Hematopoietic multipotent progenitor cell treated with erythropoietin and hydrocortisone succinate and interleukin-3 and kit ligand, for 6 days (in vitro differentiated cells): ENCODE measurements around the gene SLC2A5.
A peak's percentile ranks its signal among the peaks of the same experiment; 100 is the strongest.

Source experiments
- DNase-seq: peaks from one replicate; pipeline ENCODE4 v3.0.0-alpha.2; 2015

Gene SLC2A5

DNA sequence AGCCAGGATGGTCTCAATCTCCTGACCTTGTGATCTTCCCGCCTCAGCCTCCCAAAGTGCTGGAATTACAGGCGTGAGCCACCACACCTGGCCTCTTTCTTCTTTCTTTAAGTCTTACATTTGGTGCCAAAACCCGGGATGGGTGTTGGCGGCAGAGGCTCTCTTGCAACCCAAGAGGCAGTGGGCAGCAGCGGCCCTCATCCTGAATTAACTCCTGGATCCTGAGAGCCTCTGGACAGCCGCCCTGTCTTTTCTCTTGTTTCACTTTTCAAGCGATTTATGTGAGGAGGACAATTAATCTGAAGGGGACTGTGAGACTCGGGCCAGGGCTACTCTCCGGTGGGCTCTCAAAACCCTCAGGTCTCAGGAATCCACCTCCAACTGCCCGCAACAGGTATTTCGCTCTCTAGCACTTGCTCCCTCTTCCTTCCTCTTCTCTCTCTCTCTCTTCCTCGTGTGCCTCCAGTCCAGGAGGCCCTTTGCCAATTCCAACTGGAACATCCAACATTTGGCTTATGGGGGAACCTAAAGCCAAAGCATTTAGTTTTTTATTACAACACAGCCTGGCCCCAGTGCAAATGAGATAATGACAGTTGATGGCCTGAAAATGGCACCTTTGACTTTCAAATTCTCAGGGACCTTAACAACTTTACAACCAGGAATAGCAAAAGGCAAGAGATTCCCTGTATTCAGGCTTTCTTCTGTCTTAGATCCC is 18.1 kb upstream of the SLC2A5 start:
- DNase-seq, result no peak

DNA sequence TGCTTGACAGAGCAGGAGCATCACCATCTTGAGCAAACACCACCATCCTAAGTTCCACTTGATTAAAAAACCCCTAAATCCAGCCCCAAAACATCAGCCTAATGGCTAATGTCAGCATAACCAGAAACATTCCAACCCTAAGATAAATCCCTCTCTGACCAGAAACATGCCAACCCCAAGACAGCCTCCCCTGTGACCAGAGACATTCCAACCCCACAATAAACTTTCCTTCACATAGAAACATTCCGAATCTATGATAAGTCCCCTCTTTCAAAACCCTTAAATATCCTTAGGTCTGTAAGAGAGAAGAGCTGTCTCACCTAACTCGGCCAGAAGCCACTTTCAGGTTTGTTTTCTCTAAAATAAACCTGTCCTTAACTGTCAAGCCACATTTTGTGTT is 17.4 kb upstream of the SLC2A5 start:
- DNase-seq, result no peak

DNA sequence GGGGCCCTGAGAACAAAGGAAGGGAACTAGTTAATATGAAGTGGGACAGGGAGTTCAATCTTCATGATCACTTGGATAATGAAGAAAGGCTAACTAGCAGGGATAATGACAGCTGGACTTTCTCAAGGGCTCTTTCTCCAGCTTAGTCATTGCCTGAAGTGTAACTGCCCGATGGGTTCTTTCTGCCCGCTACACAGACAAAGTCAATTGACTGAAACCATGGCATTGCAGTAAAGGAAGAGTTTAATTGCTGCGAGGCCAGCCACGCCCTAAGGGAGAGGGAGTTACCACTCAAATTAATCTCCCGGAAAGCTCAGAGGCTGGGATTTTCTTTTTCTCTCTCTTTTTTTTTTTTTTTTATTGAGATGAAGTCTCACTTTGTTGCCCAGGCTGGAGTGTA is 16.6 kb upstream of the SLC2A5 start:
- no peak for DNase-seq

DNA sequence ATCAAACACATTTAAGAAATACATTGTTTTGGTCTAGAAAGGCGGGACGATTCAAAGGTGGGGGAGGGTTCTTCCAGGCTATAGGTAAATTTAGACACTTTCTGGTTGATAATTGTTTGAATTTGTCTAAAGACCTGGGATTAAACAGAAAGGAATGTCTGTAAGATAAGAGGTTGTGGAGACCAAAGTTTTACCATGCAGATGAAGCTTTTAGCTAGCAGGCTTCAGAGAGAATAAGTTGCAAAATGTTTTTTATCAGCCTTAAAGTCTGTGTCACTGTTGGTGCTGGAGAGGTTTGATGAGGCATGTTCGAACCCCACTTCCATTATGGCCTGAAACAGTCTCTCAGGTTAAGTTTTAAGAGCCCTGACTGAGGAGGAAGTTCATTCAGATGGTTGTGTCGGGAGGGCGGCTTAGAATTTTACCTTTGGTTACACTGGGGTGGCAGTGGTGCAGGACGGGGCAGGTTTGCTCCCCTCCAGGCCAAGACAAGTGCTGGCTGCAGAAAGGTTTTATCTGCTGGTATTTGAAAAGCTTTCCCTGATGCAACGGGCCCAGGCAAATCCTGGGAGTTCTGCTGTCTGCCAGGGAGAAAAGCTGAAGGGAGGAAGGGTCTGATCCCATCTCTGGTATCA is 16.0 kb upstream of the SLC2A5 start:
- DNase-seq, result no peak

DNA sequence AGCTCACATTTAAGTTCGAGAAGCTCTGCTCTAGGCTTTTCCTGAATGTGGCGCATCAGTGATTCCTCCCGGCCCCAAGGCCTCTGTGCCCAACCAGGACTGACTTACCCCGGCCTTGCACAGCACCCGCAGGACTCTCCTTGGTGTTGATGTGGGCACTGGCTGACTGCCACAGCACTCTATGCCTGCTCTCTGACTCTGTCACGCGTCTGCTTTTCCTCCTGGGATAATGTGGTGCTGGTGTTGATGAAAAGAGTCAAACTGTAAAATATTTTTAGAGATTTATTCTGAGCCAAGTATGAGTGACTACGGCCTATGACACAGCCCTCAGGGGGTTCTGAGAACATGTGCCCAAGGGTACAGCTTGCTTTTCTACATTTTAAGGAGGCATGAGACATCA is 15.5 kb upstream of the SLC2A5 start:
- DNase-seq, result no peak

DNA sequence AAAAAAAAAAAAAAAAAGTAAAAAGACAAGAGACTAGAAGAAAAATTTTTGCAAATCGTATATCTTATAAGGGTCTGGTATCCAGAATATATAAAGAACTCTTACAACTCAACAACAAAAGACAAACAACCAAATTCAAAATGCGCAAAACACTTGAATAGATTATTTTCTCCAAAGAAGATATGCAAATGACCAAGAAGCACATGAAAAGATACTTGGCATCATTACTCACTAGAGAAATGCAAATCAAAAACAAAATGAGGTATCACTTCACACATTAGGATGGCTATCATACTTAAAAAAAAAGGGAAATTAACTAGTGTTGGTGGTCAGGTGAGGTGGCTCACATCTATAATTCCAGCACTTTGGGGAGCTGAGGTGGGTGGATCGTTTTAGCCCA is 12.0 kb upstream of the SLC2A5 start:
- DNase-seq, result no peak

DNA sequence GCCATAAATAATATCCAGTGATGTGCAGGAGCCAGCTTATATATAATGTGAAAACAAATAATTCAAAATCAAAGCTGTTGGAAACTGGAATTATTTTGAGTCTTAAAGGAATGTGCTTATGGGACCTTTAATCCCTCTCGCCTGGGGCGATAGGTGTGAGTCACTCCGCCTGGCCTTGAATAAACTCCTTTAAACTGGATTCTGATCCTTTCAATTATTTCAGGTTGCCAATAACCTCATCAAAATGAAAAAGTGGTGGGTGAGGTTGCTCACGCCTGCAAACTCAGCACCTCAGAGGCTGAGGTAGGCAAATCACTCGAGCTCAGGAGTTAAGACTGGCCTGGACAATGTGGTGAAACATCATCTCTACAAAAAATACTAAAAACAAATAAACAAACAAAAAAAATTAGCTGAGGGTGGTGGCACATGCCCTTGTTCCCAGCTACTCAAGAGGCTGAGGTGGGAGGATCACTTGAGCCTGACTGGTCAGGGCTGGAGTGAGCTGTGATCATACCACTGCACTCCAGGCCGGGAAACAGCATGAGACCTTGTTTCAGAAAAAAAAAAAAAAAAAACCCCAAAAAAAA is 11.4 kb upstream of the SLC2A5 start:
- no peak for DNase-seq

DNA sequence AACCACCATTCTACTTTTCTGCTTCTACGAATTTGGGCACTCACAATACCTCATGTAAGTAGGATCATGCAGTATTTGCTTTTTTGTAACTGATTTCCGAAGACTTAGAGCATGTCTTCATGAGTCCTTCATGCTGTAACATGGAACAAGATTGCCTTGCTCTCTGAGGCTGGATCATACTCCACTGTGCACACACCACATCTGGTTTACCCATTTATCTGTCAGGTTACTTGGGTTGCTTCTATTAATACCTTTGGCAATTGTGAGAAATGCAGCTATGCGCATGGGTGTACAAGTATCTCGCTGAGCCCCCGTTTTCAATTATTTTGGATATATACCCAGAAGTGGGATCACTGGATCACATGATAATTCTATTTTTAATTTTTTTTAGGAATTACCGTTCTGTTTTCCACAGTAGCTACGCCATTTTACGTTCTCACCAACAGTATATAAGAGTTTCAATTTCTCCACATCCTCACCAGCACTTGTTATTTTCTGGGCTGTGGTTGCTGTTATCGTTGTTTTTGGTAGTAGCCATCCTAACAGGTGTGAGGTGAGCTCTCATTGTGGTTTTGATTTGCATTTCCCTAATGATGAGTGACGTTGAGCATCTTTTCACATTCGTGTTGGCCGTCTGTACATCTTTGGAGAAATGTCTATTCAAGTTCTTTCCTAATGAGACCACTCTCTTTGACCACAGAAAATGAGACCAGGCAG is 10.7 kb upstream of the SLC2A5 start:
- DNase-seq, result no peak

DNA sequence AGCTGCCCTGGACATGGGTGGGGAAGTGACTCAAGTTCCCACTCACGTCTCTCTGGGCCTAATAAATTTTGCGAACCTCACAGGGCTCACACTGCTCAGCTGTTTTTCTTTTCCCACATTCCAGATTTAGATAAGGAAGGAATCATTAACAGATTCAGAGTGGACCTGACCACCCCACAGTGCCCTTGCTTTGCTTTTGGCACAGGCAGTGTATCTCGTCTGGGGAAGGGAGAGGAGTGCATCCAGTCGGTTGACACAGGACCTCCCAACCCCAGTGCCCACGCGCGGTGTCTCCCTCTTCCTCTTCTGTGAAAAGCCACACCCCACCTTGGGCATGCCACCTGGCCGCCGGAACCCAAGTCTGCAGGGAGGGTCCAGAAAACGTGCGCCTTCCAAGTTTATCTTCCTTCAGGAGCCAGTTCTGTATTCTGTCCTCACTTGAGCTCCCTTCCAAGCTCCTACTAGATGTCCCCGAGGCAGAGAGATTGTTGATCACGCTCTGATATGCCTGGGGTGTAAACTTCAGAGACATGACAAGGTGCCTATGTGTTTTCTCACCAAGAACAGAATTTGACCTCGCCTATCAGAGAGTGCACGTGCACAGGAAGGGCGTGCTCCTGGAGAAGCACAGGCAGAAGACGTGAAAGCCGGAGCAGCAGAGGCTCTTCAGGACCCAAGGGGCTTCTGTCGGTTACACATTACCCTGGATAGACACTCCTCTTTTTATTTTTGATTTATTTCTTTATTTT is 9.5 kb upstream of the SLC2A5 start:
- DNase-seq, result no peak

DNA sequence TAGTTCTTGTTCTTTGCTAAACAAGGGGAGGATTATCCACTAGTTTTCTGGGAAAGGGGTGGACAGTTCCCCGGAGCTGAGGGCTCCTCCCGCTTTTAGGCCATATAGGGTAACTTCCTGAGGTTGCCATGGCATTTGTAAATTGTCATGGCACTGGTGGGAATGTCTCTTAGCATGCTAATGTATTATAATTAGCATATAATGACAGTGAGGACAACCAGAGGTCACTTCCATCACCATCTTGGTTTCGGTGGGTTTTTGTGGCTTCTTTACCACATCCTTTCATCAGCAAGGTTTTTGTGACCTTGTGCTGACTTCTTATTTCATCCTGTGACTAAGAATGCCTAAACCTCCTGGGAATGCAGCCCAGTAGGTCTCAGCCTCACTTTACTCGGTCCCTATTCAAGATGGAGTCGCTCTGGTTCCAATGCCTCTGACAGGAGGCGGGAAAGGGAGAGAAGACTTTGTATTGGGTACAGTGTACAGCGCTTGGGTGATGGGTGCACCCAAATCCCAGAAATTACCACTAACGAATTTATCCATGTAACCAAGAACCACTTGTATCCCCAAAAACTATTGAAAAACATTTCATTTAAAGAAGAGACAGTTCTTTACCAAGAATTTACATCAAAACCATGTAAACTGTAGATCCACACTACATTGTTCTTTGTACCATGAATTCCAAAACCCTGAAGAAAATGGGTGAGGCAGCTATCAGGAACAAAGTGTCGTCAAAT is 8.7 kb upstream of the SLC2A5 start:
- DNase-seq, result no peak

DNA sequence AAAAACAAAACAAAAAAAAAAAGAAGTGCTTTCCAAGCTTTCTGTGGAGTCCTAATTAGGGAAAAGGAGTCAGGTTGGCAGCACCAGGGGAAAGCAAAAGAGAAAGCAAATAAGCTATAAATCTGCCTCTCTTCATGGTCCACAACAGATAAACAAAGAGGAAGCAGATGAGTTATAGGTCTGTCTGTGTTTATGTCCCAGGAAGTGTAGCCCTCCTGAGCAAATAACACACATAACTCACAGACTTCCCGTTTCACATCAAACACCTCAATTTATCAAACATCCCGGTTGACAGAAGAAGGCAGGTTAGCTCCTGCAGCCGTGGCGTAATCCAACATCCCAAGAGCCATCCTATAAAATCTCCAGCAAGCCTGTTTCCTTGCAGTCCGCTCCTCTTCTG is 5.6 kb upstream of the SLC2A5 start:
- peak; percentile 22 for DNase-seq

DNA sequence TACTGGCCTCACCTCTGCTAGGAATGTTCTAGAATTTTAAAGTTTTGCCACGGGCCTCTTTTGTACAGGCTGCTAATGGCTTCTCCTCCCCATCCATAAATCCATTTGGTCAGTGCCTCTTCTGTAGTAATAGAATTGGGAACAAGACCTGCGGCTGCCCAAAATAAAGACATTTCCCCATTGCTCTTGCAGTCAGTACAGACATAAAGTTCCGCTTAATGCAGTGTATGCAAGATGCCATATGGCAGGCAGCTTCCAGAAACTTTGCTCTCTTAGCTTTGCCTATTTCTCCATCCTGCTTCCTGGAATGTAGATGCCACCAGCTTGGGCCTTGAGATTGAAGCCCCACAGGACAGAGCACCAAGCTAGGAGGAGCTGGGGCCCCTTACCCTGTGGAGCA is 3.7 kb upstream of the SLC2A5 start:
- DNase-seq, result no peak

DNA sequence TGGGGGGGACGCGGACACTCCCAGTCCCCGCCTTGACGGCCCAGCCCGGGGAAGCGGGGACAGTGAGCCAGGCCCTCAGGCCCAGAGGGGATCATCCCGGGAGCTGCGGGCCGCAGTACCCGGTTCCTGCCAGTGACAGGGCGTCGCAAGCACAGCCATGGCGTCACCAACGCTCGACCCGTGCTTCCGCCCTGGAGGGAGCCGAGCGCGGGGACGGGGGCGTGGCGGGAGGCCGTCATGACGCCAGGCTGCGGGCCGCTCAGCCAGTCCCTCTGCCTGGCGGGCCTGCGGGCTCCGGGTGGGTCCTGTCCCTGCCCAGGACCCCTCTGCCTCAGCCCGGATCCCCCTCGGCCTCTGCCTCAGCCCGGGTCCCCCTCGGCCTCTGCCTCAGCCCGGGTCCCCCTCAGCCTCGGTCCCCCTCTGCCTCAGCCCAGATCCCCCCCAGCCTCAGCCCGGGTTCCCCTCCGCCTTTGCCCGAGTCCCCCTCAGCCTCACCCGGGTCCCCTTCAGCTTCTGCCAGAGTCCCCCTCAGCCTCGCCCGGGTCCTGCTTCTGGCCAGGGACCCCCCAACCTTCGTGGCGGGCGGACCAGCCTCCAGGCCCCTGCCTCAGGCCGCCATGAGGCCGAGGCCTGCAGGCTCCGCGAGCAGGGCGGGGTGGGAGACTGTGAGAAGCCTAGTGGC is 2.3 kb upstream of the SLC2A5 start:
- no peak for DNase-seq

DNA sequence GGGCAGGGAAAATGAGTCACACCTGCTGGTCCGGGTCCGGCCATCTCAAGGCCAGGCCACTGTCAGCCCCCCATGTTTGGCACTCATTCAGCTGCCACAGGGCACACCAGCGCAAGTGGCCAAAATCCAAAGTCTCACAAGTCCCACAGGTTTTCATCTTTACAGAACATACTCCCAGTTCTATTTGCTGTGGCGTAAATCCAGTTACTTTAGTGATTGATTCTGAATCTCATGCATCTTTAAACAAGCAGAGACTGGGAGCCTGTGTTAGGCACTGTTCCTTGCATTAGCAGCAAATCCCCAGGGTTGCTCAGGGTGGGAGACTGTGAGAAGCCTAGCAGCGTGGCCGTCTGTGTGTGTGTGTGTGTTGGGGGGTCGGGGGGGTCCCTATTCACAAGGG is 1.1 kb upstream of the SLC2A5 start:
- DNase-seq, result no peak

DNA sequence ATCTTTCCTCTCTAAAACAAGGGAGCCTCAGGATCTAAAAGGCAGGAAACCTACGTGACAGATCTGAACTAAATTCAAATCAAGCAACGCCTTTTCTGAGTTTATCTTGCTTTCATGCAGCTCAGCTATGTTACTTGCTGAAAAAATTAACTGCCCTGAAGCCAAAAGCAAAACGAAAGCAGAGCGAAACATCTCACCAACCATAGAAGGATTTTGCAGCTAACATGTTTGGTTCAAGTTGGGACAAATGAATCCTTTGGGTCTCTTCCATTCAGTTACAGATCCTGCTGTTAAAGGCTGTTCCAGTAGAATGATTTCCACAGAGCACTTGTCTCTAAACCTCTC is 482 bp downstream of the SLC2A5 start:
- DNase-seq, result no peak

DNA sequence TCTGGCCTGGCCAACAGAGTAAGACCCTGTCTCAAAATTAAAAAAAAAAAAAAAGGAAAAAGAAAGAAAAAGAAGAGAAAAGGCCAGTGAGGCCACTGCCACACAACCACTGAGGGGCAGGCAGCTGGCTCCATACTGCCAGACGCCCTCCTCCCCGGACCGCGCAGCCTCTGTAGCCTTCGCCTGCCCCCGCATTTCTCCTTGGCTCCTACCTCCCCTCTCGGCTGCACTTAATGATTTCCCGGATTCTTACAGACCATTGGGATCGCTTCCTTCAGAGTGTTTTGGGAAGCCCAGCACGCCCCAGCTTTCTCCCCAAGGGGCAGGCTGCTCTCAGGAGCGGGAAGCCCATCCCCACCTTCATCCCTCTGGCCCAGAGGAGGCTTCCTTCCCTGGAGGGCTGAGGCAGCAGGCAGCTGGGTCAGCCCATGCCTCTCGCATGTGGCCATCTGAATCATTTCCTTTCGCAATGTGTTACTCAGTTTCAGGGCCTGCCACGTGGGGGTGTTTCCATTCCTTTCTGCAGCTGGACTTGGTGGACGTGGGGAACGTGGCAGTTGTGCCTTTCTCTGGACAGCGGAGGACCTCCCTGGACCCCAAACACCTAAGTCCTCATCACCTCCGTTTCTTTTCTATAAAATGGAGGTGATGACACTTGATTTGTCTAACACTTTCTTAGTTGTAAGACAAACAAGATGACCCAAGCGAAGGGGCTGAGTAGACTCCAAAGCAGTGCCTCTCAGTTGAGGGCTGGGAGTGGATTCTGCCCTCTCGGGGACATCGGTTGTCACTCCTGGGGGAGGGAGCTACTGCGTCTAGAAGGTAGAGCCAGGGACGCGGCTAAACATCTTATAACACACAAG is 2.3 kb downstream of the SLC2A5 start:
- DNase-seq, result no peak

DNA sequence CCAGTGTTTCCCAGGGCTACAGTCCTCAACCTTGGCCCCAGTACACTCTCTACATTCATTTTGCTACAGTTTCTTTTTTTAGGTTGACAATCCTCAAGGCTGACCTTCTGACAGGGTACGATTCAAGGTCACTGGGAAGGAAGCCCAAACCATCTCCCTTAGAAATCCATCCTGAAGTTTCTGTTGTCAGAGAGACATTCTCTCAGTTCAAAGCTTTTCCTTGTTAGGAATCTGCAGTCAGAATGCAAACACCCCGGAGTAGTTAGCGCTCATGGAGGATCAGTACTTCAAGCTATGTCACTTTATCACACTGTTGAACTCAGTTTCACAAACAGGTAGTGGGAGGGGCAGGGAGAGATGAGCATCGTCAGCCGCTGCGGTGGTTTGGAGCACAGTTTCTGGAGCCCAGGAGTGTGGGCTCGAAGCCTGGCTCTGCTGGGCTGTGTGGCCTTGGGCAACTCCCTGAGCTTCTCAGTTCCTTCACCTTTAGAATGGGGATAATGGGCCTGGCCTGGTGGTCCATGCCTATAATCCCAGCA is 4.2 kb downstream of the SLC2A5 start:
- DNase-seq, result no peak

DNA sequence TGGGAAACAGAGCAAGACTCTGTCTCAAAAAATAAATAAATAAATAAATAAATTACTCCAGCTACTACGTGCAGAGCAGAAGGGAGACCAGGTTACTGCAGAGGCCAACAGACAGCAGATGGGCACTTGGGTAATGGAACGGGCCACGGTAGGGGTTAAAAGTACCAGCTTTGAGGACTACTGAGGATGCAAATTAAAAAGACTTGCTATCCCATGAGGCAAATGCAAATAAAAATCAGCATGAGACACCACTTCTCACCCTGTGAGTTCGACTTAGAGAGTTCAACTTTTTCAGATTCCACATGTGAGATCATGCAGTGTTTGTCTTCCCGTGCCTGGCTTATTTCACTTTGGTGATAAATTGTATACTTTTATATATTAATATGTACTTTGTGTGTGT is 6.6 kb downstream of the SLC2A5 start:
- no peak for DNase-seq

DNA sequence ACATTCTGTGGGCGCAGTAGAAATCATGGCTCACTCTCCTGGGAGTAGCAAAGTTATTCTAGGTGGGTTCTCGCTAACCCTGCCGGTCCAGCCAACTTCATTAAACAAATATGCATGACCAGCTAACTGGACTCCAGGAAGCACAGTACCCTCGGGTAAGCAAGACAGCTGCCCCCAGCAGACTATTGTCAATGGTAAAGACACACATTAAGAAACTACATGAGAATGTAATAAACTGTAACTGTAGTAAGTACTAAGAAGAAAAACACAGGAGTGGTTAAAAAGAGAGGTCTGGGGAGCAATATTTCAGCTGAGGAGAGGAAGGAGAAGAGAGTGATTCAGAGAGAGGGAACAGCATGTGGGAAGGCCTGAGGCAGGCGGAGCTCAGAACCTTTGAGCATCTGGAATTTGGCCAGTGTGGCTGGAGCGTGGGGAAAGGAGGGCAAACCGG is 7.4 kb downstream of the SLC2A5 start:
- no peak for DNase-seq

DNA sequence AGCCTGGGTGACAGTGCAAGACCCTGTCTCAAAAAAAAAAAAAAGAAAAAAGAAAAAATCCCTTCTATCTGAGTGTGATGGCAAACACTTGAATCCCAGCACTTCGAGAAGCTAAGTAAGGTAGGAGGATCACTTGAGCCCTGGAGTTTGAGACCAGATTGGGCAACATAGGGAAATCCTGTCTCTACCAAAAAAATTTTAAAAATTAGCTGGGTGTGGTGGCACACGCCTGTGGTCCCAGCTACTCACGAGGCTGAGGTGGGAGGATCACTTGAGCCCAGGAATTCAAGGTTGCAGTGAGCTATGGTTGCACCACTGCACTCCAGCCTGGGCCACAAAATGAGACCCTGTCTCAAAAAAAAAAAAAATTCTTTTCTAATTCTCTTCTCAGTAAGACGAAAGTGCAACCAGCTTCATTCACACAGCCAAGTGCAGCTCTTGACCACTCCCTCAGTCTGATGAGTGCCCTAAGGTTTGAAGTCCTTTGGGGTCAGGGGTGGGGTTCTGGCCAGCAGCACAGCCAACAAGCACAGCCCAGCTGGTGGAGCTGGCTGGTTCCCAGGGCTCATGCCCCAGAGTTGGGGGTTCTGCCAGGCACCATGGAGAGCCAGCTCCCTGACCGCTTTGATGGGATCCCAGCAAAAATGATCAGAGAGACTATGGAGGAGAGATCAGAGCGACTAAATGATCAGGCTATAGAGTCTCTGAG is 8.0 kb downstream of the SLC2A5 start:
- no peak for DNase-seq
